ENCODE measurements around the gene MSGN1.

MSGN1 gene

GRCh38 chr2:17792515-17792914 is 23.7 kb upstream of the MSGN1 start:
- Histone ChIP-seq H3K27ac (ENCODE audit: low read length) (no peak overlapping the region), H3K4me1 (ENCODE audit: control insufficient read depth, low read depth, low read length) (no peaks in the 10 kb centered on the region), H3K27me3 (ENCODE audit: control insufficient read depth, insufficient read depth, low read length) (no peaks in the 10 kb centered on the region), H3K4me3 (ENCODE audit: low read length) (no peak overlapping the region), H3K36me3 (ENCODE audit: control insufficient read depth, low read depth, low read length) (no peaks in the 10 kb centered on the region), H3K9ac (ENCODE audit: low read length) (no peak overlapping the region), H3K9me3 (ENCODE audit: control insufficient read depth, low read depth, low read length) (no peaks in the 10 kb centered on the region)

GRCh38 chr2:17793296-17793695 is 23.0 kb upstream of the MSGN1 start:
- no peak overlapping the region for H3K27ac ChIP-seq (ENCODE audit: low read length)

GRCh38 chr2:17793803-17794354 is 22.4 kb upstream of the MSGN1 start:
- Histone ChIP-seq H3K27me3 (ENCODE audit: control insufficient read depth, insufficient read depth, low read length) (no peaks in the 10 kb centered on the region), H3K27ac (ENCODE audit: low read length) (no peak overlapping the region), H3K9ac (ENCODE audit: low read length) (no peak overlapping the region), H3K4me1 (ENCODE audit: control insufficient read depth, low read depth, low read length) (no peaks in the 10 kb centered on the region), H3K4me3 (ENCODE audit: low read length) (no peak overlapping the region), H3K36me3 (ENCODE audit: control insufficient read depth, low read depth, low read length) (no peaks in the 10 kb centered on the region), H3K9me3 (ENCODE audit: control insufficient read depth, low read depth, low read length) (no peaks in the 10 kb centered on the region)

More at GRCh38 chr2:17793296-17793695, 23.0 kb upstream of the MSGN1 start:
- Histone ChIP-seq H3K9ac (ENCODE audit: low read length) (no peak overlapping the region), H3K36me3 (ENCODE audit: control insufficient read depth, low read depth, low read length) (no peaks in the 10 kb centered on the region), H3K4me1 (ENCODE audit: control insufficient read depth, low read depth, low read length) (no peaks in the 10 kb centered on the region), H3K27me3 (ENCODE audit: control insufficient read depth, insufficient read depth, low read length) (no peaks in the 10 kb centered on the region), H3K9me3 (ENCODE audit: control insufficient read depth, low read depth, low read length) (no peaks in the 10 kb centered on the region), H3K4me3 (ENCODE audit: low read length) (no peak overlapping the region)

GRCh38 chr2:17795309-17795708 is 21.0 kb upstream of the MSGN1 start:
- Histone ChIP-seq H3K4me3 (ENCODE audit: low read length) (no peak overlapping the region), H3K27me3 (ENCODE audit: control insufficient read depth, insufficient read depth, low read length) (no peaks in the 10 kb centered on the region), H3K36me3 (ENCODE audit: control insufficient read depth, low read depth, low read length) (no peaks in the 10 kb centered on the region), H3K27ac (ENCODE audit: low read length) (no peak overlapping the region), H3K9me3 (ENCODE audit: control insufficient read depth, low read depth, low read length) (no peaks in the 10 kb centered on the region), H3K4me1 (ENCODE audit: control insufficient read depth, low read depth, low read length) (no peaks in the 10 kb centered on the region), H3K9ac (ENCODE audit: low read length) (no peak overlapping the region)

- H3K9ac ChIP-seq (ENCODE audit: low read length), result no peak overlapping the region
Measured at GRCh38 chr2:17798338-17798737, 17.9 kb upstream of the MSGN1 start.

GRCh38 chr2:17799301-17800120 is 16.7 kb upstream of the MSGN1 start:
- no peak overlapping the region for H3K9ac ChIP-seq (ENCODE audit: low read length)
- no peaks in the 10 kb centered on the region for H3K36me3 ChIP-seq (ENCODE audit: control insufficient read depth, low read depth, low read length)
- no peaks in the 10 kb centered on the region for H3K9me3 ChIP-seq (ENCODE audit: control insufficient read depth, low read depth, low read length)
- H3K27me3 ChIP-seq (ENCODE audit: control insufficient read depth, insufficient read depth, low read length), result no peaks in the 10 kb centered on the region
- no peak overlapping the region for H3K27ac ChIP-seq (ENCODE audit: low read length)
- H3K4me1 ChIP-seq (ENCODE audit: control insufficient read depth, low read depth, low read length), result no peaks in the 10 kb centered on the region
- no peak overlapping the region for H3K4me3 ChIP-seq (ENCODE audit: low read length)

More at GRCh38 chr2:17798338-17798737, 17.9 kb upstream of the MSGN1 start:
- Histone ChIP-seq H3K27ac (ENCODE audit: low read length) (no peak overlapping the region), H3K36me3 (ENCODE audit: control insufficient read depth, low read depth, low read length) (no peaks in the 10 kb centered on the region), H3K4me3 (ENCODE audit: low read length) (no peak overlapping the region), H3K9me3 (ENCODE audit: control insufficient read depth, low read depth, low read length) (no peaks in the 10 kb centered on the region), H3K27me3 (ENCODE audit: control insufficient read depth, insufficient read depth, low read length) (no peaks in the 10 kb centered on the region), H3K4me1 (ENCODE audit: control insufficient read depth, low read depth, low read length) (no peaks in the 10 kb centered on the region)

GRCh38 chr2:17800219-17800618 is 16.0 kb upstream of the MSGN1 start:
- Histone ChIP-seq H3K27ac (ENCODE audit: low read length) (no peak overlapping the region), H3K9ac (ENCODE audit: low read length) (no peak overlapping the region), H3K4me1 (ENCODE audit: control insufficient read depth, low read depth, low read length) (no peaks in the 10 kb centered on the region), H3K9me3 (ENCODE audit: control insufficient read depth, low read depth, low read length) (no peaks in the 10 kb centered on the region), H3K27me3 (ENCODE audit: control insufficient read depth, insufficient read depth, low read length) (no peaks in the 10 kb centered on the region), H3K36me3 (ENCODE audit: control insufficient read depth, low read depth, low read length) (no peaks in the 10 kb centered on the region), H3K4me3 (ENCODE audit: low read length) (no peak overlapping the region)

GRCh38 chr2:17800693-17801458 is 15.4 kb upstream of the MSGN1 start:
- no peak overlapping the region for H3K4me3 ChIP-seq (ENCODE audit: low read length)
- no peaks in the 10 kb centered on the region for H3K27me3 ChIP-seq (ENCODE audit: control insufficient read depth, insufficient read depth, low read length)
- no peak overlapping the region for H3K9ac ChIP-seq (ENCODE audit: low read length)
- H3K27ac ChIP-seq (ENCODE audit: low read length), result no peak overlapping the region
- H3K9me3 ChIP-seq (ENCODE audit: control insufficient read depth, low read depth, low read length), result no peaks in the 10 kb centered on the region
- H3K36me3 ChIP-seq (ENCODE audit: control insufficient read depth, low read depth, low read length), result no peaks in the 10 kb centered on the region
- H3K4me1 ChIP-seq (ENCODE audit: control insufficient read depth, low read depth, low read length), result no peaks in the 10 kb centered on the region

GRCh38 chr2:17803497-17803896 is 12.8 kb upstream of the MSGN1 start:
- no peaks in the 10 kb centered on the region for H3K9me3 ChIP-seq (ENCODE audit: control insufficient read depth, low read depth, low read length)
- H3K4me1 ChIP-seq (ENCODE audit: control insufficient read depth, low read depth, low read length), result no peaks in the 10 kb centered on the region
- no peak overlapping the region for H3K4me3 ChIP-seq (ENCODE audit: low read length)
- H3K27me3 ChIP-seq (ENCODE audit: control insufficient read depth, insufficient read depth, low read length), result no peaks in the 10 kb centered on the region
- no peak overlapping the region for H3K27ac ChIP-seq (ENCODE audit: low read length)
- no peak overlapping the region for H3K9ac ChIP-seq (ENCODE audit: low read length)
- H3K36me3 ChIP-seq (ENCODE audit: control insufficient read depth, low read depth, low read length), result no peaks in the 10 kb centered on the region

- no peak overlapping the region for H3K9ac ChIP-seq (ENCODE audit: low read length)
- H3K27ac ChIP-seq (ENCODE audit: low read length), result no peak overlapping the region
- no peak overlapping the region for H3K4me3 ChIP-seq (ENCODE audit: low read length)
- no peaks in the 10 kb centered on the region for H3K9me3 ChIP-seq (ENCODE audit: control insufficient read depth, low read depth, low read length)
- H3K4me1 ChIP-seq (ENCODE audit: control insufficient read depth, low read depth, low read length), result no peaks in the 10 kb centered on the region
- H3K27me3 ChIP-seq (ENCODE audit: control insufficient read depth, insufficient read depth, low read length), result no peaks in the 10 kb centered on the region
- H3K36me3 ChIP-seq (ENCODE audit: control insufficient read depth, low read depth, low read length), result no peaks in the 10 kb centered on the region
Measured at GRCh38 chr2:17804358-17804757, 11.9 kb upstream of the MSGN1 start.

GRCh38 chr2:17805166-17805565 is 11.1 kb upstream of the MSGN1 start:
- Histone ChIP-seq H3K36me3 (ENCODE audit: control insufficient read depth, low read depth, low read length) (no peaks in the 10 kb centered on the region), H3K27me3 (ENCODE audit: control insufficient read depth, insufficient read depth, low read length) (no peaks in the 10 kb centered on the region), H3K27ac (ENCODE audit: low read length) (no peak overlapping the region), H3K9ac (ENCODE audit: low read length) (no peak overlapping the region), H3K4me3 (ENCODE audit: low read length) (no peak overlapping the region), H3K9me3 (ENCODE audit: control insufficient read depth, low read depth, low read length) (no peaks in the 10 kb centered on the region), H3K4me1 (ENCODE audit: control insufficient read depth, low read depth, low read length) (no peaks in the 10 kb centered on the region)

Measured in iPS-18a (cell line).